HG02973 (cell line): ENCODE measurements around the gene IQGAP2.

ENCODE experiments used
- ATAC-seq: cut with Tn5 transposase; IDR thresholded peaks from one replicate; pipeline ENCODE4 v1.9.1; 2021; ENCODE audit warnings: moderate library complexity; ENCODE audit not compliant: unreplicated experiment

Gene IQGAP2

DNA sequence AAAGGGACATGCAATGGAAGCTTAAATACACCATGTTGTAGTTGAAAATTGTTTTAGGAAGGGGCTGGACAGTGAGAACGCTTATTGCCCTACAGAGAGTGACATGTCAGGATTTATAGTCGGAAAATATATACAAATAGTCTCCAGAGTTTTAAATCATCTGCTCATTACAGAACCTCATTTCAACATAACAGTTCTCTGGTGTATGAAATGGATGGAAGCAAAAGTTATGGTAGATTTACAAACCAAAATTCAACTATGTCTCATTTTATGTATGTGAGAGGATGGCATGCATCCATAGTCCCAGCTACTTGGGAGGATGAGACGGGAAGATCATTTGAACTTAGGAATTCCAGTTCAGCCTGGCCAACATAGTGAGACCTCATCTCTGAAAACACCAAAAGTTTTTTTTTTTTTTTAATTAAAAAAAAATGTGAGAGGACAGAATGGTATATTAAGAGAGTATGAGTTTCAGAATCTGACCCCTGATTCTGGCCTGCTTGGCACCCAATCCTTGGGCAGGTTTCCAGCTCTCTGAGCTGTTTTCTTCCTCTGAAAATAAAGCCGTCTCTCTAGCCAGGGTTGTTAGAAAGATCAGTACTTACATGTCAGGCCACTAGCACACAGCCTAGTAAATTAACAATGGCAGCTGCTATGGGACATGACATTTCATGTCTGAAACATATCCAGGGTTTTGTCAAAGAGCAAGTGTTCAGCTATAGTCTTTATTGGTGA, 40.1 kb downstream of the IQGAP2 start:
- ATAC-seq: no peak

GRCh38 chr5:76445063-76445462, 42.0 kb downstream of the IQGAP2 start:
- no peak for ATAC-seq

GRCh38 chr5:76445830-76446229, 42.7 kb downstream of the IQGAP2 start:
- no peak for ATAC-seq

- no peak for ATAC-seq
Measured at GRCh38 chr5:76446776-76447175, 43.7 kb downstream of the IQGAP2 start.

DNA sequence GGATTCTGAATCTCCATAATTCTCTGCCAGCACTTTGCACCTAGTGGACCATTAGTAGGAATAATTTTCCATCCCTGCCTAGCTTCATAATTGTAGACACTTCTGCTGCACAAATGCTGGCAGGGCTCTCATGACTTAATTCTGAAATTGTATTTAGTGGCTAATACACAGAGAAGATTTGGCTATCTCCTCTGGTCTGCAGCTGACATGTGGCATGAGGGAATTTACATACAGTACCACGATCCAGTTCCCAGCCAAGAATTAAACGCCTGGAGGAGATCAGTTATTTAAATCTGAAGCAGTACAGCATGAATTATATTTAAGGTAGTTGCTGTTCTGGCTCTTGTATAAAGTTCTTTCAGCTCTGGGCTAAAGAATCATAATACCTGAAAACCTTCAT, 46.5 kb downstream of the IQGAP2 start:
- ATAC-seq: no peak

DNA sequence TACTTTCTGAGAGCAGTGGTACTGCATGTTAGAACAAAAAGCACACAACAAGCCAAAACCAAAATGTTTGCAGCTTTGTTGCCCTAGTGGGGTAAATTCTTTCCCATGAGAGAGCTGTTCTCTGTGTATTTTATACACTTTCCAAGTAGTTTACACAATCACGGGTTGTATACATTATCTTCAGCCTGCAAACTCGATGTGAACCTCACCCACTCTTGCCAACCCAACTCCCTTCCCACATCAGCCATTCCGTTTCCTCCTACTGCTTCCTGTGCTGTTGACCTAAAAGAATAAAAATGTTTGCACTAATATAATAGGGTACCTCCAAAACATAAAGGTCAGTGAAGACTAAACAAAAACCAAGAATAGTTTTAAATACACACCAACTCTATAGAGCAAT, 47.0 kb downstream of the IQGAP2 start:
- no peak for ATAC-seq

DNA sequence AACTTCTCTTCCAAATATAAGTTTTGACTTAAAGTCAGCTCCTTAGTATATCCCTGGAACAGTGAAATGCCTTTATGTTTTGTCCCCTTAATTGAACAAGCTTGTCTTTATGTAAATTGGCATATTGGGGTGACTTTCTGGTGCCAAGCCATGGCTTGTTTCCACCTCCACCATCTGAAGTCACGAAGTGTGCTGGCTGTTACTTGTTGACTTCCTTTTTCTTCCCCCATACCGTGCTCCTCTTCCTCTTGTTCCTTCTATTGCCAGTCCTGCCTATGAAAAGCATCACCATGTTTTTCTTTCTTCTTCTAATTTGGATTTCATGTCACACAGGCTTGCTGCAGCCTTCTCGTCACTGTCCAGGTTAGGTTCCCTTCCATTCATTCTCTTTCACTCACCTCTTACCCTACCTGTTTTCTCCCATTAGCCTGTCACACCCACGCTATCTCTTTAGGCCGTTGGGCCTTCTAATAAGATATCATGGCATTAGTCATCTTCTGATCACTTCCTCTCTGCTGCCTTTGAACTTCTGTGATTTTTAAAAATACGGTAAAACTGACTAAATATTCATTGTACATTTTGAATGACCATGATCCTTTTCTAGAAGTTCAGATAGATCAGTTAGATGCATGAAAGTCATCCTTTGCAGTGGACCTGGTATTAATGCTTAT, 48.1 kb downstream of the IQGAP2 start:
- no peak for ATAC-seq

DNA sequence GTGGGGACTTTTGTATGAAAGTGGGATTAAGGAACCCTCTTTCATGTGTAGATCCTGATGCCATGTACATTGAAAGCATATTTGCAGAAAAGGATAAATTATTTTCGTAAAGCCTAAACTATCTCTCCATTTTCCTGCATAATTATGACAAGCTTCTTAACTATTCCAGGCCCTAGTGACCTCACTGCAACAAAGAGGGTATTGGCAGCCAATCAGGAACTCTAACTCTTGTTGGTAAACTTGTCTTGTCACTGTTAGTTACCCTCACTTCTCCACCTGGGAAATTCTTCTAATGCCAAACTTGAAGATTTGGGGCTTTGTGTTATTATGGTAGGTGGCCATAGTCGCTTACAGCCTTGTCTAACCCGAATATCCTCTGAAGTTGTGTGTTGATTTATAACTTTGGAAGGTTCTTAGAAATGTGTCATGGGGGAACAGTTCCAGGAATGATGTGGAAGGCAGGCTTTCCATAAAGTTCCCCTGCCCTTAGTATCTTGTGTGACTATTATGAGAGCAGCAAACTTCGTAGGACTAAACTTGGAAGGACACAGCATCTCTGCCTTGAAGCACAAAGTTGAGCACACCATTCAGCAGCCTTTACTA, 52.5 kb downstream of the IQGAP2 start:
- ATAC-seq: no peak

GRCh38 chr5:76456258-76456657, 53.2 kb downstream of the IQGAP2 start:
- ATAC-seq: no peak

GRCh38 chr5:76457674-76458485, 54.8 kb downstream of the IQGAP2 start:
- ATAC-seq: no peak

DNA sequence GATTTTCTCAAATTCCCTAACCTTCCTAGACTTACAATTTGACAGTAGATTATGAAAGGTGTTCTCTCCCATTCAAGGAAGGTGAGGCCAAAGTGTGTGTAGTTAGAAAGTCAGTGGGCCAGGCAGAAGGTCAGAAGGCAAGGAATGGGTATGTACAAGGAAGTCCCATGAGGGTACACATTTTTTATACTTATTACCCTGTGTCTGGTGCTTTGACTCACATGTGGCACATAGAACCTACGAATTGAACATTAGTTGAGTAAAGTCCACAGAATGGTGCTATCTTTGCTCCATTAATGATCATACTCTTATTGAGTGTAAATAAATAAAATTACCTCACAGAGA, 55.4 kb downstream of the IQGAP2 start:
- ATAC-seq: no peak

DNA sequence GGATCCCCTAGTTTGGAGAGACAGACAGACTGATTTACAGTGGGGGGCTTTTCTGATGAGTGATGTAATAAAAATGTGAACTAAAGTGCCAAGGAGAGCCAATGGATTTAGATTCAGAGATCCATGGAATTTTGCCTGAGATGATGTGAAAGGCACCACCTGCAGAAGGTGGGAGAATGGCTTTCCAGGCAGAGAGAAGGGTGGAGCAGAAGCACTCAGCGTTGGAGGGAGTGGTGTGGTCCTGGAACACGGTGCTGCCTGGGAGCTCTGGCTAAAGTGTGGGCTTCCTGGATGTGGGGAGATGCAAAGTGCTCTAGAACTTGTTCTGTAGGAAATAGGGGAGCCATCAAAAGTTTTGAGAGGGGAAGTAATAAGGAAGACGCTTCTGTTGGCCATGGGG, 57.0 kb downstream of the IQGAP2 start:
- no peak for ATAC-seq

GRCh38 chr5:76462097-76462667, 59.1 kb downstream of the IQGAP2 start:
- no peak for ATAC-seq

DNA sequence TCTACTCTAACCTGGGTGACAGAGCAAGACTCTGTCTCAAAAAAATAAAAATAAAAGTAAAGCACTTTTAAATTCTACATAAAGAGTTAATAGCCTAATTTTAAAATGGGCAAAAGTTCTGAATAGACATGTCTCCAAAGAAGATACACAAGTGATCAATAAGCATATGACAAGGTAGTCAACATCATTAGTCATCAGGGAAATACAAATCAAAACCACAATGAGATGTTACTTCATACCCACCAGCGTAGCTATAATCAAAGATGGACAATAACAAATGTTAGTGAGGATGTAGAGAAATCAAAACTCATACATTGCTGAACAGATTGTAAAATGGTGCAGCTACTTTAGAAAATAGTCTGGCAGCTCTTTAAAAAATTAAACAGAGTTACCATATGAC, 64.1 kb downstream of the IQGAP2 start:
- no peak for ATAC-seq

DNA sequence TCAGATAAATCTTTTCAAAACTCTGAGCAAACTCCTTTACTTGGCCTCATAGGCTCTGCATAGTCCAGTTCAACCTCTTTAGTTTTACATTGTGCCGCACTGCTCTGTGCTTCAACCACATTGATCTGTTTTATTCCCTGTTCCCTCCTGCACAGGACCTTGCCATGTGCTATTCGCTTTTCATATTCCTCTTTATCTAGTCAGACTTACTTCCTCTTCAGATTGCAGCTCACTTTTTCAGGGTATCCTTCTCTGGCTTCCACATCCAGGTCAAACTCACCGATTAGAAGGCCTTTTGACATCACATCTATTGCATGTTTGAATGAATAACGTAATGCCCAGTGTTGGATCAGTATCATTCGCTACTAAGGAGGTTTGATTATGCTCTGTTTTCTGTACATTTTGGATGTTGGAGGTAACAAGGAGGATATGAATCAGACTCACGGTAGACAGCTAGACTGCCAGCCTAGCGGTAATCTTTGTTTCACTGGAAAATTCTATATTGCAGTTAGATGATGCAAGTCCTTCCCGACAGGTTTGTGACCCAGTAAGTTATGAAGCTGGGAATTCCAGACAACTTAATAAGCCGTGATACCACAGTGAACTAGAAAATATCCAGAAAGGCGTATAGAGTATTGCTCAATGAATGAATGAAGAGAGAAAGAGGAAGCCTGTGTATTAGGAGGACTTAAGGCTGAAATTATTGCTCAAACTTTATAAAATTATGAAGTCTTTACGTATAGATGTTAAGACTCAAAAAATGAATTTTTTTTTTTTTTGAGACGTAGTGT, 65.7 kb downstream of the IQGAP2 start:
- no peak for ATAC-seq

DNA sequence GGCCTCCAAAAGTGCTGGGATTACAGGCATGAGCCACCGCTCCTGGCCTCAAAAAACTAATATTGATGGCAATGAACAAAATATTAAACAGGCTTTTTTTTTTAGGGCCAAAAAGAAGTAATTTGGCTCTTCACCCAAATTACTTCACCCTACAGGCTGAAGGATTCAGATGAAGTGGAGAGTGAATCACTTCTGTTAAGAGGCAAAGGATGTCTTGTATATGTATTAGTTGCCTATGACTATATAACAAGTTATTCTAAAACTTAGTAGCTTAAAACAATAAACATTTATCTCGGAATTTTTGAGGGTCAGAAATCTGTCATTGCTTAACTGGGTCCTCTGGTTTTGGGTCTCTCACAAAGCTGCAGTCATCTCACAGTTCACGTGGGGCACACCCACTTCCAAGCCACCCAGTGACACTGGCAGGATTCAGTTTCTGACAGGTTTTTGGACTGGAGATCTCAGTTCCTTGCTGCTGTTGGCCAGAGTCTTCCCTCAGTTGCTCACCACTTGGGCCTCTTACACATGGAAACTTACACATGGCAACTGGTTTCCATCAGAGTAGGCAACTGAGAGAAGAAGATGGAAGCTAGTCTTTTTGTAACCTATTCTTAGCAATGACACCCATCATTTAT, 66.7 kb downstream of the IQGAP2 start:
- no peak for ATAC-seq

DNA sequence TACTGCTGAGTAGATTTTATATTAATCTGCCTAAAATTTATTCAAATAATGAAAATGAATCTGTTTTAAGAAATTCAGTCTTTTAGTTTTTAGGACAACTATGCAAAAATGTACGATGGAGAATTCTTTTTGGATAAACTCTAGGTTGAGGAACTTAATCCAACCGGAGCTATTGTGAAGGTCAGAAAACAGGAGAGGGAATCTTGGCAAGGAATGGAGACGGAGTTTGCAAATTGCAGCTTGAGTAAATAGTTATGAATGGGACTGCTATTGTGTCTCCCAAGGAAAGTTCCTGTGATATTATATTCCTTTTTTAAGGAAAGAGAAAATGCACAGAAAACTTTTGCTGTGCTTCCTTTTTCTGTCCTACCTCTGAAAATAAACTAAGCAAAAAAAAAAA, 67.9 kb downstream of the IQGAP2 start:
- ATAC-seq: no peak

- no peak for ATAC-seq
Measured at GRCh38 chr5:76471406-76471805, 68.3 kb downstream of the IQGAP2 start.

GRCh38 chr5:76471987-76472334, 68.9 kb downstream of the IQGAP2 start:
- ATAC-seq: no peak

DNA sequence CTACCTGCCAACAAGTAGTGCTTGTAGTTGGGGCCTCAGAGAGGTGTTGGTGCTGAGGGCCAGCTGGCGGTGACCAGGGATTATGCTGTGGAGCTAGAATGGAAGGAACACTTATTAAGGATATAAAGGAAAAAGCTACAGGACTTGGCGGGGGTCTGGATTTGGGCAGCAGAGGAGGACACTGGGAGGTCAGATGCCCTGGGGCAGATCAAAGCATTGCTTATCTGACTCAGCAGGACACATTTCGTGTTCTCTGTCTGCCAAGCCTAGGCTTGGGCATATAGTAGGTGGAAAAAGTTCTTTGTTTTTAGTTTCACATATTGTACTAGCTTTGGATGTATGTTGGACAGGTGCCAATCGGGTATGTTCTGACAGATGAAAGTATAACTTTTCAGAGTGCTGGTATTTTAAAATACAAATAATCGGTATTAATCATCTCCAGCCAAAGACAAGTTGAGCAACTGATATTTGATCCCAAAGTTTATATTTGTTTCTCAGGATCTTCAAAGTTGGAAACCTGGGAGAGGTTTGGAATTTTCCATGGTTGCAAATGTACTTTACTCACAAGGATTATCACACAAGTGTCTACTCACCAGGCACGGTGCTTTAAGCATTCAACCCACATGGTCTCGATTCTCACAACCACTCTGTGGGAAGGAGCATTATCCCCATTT, 69.4 kb downstream of the IQGAP2 start:
- no peak for ATAC-seq
